ENCODE data around the gene COL4A2. TPM values are rescaled to one million over a fixed set of nuclear protein-coding genes. Genes with fewer than 3 reads are reported as not detected.
A peak's percentile ranks its signal among the peaks of the same experiment; 100 is the strongest.

The COL4A2 gene
- polyA plus RNA-seq, 2 of the 4 experiments (the other 2 are of a cell fraction): 46.9 to 119 TPM

DNA sequence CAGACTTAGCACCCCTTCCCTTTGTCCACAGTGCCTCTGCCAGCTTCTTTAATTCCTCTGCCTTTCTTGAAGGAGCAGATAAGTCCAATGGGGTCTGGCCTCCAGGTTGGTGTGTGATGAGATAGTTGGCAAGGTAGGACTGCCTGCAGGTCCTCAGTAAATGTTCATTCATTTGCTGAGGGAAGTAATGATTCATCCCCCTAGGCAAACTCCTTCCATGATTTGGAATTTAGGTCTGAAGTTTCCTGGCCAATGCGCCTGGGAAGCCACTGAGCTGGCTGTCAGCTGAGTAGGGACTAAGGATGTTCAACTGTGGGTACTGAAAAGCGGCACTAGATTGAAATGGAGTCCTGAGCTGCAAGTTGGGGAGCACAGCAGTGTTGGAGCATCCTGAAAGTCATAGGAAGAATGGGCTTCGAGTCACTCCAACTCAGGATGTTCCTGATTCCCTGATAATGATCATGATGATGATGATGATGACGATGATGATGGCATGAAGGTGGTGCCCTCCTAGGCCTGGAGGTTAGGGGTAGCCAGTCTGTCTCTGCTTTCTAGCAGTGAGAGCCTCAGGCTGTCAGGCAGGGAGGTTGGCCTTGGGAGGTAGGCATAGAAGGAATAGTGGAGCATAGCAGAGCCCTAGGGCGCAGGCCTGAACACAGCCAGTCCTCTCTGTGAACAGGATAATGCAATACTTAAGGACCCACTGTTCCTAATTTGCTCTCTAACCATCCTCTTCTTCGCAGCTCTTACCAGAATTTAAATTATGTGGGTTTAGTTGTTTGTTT is 44.7 kb downstream of the COL4A2 start:
- FAIRE-seq: no peak
- no peak for ATAC-seq
- H3K4me2 ChIP-seq: no peak overlapping the region
- DNase-seq (ENCODE audit: low read depth in 1 of 2, low spot score in 1 of 2): no peak
- peak overlapping the region in 1 of 2 experiments; percentile 83; a peak in 3 of 6 replicates for H3K27ac ChIP-seq
- WGBS (ENCODE audit: missing lambda C conversion rate): 96% methylated on average over 5 of the region's 6 CpGs
- H3K4me1 ChIP-seq: peaks cover 52% of the 10 kb centered on the region
- no peaks in the 10 kb centered on the region for H3K9me3 ChIP-seq
- TF ChIP-seq TP53 (CRISPR knock-in tag; IDR thresholded peaks at IDR 0.05): no peak
- no peak for TF ChIP-seq HEYL (CRISPR knock-in tag; IDR thresholded peaks at IDR 0.05)
- TF ChIP-seq, protein P1, sequence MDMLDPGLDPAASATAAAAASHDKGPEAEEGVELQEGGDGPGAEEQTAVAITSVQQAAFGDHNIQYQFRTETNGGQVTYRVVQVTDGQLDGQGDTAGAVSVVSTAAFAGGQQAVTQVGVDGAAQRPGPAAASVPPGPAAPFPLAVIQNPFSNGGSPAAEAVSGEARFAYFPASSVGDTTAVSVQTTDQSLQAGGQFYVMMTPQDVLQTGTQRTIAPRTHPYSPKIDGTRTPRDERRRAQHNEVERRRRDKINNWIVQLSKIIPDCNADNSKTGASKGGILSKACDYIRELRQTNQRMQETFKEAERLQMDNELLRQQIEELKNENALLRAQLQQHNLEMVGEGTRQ (IDR thresholded peaks at IDR 0.05): no peak
- TF ChIP-seq KDM1A (IDR thresholded peaks at IDR 0.05; ENCODE audit: low read depth): no peak
- TF ChIP-seq, protein P2, sequence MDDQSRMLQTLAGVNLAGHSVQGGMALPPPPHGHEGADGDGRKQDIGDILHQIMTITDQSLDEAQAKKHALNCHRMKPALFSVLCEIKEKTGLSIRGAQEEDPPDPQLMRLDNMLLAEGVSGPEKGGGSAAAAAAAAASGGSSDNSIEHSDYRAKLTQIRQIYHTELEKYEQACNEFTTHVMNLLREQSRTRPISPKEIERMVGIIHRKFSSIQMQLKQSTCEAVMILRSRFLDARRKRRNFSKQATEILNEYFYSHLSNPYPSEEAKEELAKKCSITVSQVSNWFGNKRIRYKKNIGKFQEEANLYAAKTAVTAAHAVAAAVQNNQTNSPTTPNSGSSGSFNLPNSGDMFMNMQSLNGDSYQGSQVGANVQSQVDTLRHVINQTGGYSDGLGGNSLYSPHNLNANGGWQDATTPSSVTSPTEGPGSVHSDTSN (IDR thresholded peaks at IDR 0.05): no peak
- no peak for TF ChIP-seq TFCP2L1 (CRISPR knock-in tag; IDR thresholded peaks at IDR 0.05)
- TF ChIP-seq, protein P3, sequence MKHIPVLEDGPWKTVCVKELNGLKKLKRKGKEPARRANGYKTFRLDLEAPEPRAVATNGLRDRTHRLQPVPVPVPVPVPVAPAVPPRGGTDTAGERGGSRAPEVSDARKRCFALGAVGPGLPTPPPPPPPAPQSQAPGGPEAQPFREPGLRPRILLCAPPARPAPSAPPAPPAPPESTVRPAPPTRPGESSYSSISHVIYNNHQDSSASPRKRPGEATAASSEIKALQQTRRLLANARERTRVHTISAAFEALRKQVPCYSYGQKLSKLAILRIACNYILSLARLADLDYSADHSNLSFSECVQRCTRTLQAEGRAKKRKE (CRISPR knock-in tag; IDR thresholded peaks at IDR 0.05; ENCODE audit: low read depth): no peak
- CTCF ChIA-PET: interaction anchor here (1.1 to 1.6 kb wide), 2 partner anchors 60 to 67 kb away, joined by 5 read pairs; no protein-coding TSS in a partner anchor
- H3K4me3 ChIP-seq: no peak overlapping the region
- POLR2A ChIA-PET: interaction anchor here (1.1 kb wide), 1 partner anchor 45 kb away, joined by 3 read pairs; the partner anchor contains the start of gene COL4A1

DNA sequence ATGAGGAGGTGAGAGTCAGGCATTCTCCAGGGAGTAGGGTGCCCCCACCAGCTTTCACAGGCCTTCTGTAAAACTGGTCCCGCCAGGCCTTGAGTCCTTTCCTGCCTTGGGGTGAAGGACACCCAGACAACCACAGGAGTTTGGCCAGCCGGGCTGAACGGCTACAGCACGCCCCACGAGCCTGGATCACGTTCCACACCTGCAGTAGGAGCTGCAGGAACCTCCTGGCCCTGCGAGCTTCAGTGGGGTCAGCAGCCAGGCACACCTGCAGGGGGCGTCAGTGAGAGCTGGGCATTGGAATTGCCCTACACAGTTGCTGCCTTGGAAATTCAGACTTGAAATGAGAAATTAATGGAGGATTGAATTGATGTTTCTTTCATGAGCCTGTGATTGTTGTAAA is 45.7 kb downstream of the COL4A2 start:
- Histone ChIP-seq H3K27ac (peak overlapping the region in 1 of 2 experiments; percentile 83; a peak in 2 of 6 replicates), H3K4me2 (no peak overlapping the region), H3K9me3 (no peaks in the 10 kb centered on the region), H3K4me1 (peaks cover 43% of the 10 kb centered on the region), H3K4me3 (no peak overlapping the region)
- FAIRE-seq (no peak), DNase-seq (ENCODE audit: low read depth in 1 of 2, low spot score in 1 of 2) (no peak), ATAC-seq (no peak)
- WGBS (ENCODE audit: missing lambda C conversion rate): 62% methylated on average over 3 of the region's 8 CpGs
- TF ChIP-seq, protein P4, sequence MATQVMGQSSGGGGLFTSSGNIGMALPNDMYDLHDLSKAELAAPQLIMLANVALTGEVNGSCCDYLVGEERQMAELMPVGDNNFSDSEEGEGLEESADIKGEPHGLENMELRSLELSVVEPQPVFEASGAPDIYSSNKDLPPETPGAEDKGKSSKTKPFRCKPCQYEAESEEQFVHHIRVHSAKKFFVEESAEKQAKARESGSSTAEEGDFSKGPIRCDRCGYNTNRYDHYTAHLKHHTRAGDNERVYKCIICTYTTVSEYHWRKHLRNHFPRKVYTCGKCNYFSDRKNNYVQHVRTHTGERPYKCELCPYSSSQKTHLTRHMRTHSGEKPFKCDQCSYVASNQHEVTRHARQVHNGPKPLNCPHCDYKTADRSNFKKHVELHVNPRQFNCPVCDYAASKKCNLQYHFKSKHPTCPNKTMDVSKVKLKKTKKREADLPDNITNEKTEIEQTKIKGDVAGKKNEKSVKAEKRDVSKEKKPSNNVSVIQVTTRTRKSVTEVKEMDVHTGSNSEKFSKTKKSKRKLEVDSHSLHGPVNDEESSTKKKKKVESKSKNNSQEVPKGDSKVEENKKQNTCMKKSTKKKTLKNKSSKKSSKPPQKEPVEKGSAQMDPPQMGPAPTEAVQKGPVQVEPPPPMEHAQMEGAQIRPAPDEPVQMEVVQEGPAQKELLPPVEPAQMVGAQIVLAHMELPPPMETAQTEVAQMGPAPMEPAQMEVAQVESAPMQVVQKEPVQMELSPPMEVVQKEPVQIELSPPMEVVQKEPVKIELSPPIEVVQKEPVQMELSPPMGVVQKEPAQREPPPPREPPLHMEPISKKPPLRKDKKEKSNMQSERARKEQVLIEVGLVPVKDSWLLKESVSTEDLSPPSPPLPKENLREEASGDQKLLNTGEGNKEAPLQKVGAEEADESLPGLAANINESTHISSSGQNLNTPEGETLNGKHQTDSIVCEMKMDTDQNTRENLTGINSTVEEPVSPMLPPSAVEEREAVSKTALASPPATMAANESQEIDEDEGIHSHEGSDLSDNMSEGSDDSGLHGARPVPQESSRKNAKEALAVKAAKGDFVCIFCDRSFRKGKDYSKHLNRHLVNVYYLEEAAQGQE (IDR thresholded peaks at IDR 0.05): no peak
- TF ChIP-seq HEYL (CRISPR knock-in tag; IDR thresholded peaks at IDR 0.05) (no peak), JUN (IDR thresholded peaks at IDR 0.05) (no peak), CBX2 (IDR thresholded peaks at IDR 0.05; ENCODE audit: borderline replicate concordance, low read depth) (no peak), SREBF2 (IDR thresholded peaks at IDR 0.05) (no peak), PHF8 (IDR thresholded peaks at IDR 0.05; ENCODE audit: borderline replicate concordance, low read depth) (no peak), RFX5 (IDR thresholded peaks at IDR 0.05) (no peak), SMC3 (IDR thresholded peaks at IDR 0.05) (no peak), CEBPB (IDR thresholded peaks at IDR 0.05) (no peak), MYC (IDR thresholded peaks at IDR 0.05; ENCODE audit: borderline replicate concordance, low read length) (no peak), NFE2L2 (conservative IDR thresholded peaks at IDR 0.05; ENCODE audit: low read length) (no peak), MAFK (IDR thresholded peaks at IDR 0.05; ENCODE audit: partially characterized antibody) (no peak), HOXA7 (CRISPR knock-in tag; IDR thresholded peaks at IDR 0.05) (no peak), RAD21 (conservative IDR thresholded peaks at IDR 0.05 in 1 of 2, IDR thresholded peaks at IDR 0.05 in 1 of 2) (no peak), ZC3H11A (IDR thresholded peaks at IDR 0.05) (no peak), FOSL2 (IDR thresholded peaks at IDR 0.05) (no peak), FOSL2 (CRISPR knock-in tag; IDR thresholded peaks at IDR 0.05) (no peak)
- TF ChIP-seq, protein P5, sequence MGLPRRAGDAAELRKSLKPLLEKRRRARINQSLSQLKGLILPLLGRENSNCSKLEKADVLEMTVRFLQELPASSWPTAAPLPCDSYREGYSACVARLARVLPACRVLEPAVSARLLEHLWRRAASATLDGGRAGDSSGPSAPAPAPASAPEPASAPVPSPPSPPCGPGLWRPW (IDR thresholded peaks at IDR 0.05): no peak
- TF ChIP-seq, protein P6, sequence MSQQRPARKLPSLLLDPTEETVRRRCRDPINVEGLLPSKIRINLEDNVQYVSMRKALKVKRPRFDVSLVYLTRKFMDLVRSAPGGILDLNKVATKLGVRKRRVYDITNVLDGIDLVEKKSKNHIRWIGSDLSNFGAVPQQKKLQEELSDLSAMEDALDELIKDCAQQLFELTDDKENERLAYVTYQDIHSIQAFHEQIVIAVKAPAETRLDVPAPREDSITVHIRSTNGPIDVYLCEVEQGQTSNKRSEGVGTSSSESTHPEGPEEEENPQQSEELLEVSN (IDR thresholded peaks at IDR 0.05; ENCODE audit: borderline replicate concordance, low read depth): no peak
- TF ChIP-seq, protein P7, sequence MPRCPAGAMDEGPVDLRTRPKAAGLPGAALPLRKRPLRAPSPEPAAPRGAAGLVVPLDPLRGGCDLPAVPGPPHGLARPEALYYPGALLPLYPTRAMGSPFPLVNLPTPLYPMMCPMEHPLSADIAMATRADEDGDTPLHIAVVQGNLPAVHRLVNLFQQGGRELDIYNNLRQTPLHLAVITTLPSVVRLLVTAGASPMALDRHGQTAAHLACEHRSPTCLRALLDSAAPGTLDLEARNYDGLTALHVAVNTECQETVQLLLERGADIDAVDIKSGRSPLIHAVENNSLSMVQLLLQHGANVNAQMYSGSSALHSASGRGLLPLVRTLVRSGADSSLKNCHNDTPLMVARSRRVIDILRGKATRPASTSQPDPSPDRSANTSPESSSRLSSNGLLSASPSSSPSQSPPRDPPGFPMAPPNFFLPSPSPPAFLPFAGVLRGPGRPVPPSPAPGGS (IDR thresholded peaks at IDR 0.05): no peak
- TF ChIP-seq, protein P2 (IDR thresholded peaks at IDR 0.05): no peak
- ChIA-PET CTCF (interaction anchor here (0.6 to 1.6 kb wide), 2 partner anchors 31 to 66 kb away, joined by 3 to 5 read pairs; no protein-coding TSS in a partner anchor), POLR2A (no interaction called here)
